Right forelimb (tissue), 1 donor: ENCODE results near the gene MBNL2.

Experiments
- DNase-seq: peaks from one replicate; pipeline ENCODE4 v3.0.0-alpha.2; 2018

MBNL2 gene

DNA sequence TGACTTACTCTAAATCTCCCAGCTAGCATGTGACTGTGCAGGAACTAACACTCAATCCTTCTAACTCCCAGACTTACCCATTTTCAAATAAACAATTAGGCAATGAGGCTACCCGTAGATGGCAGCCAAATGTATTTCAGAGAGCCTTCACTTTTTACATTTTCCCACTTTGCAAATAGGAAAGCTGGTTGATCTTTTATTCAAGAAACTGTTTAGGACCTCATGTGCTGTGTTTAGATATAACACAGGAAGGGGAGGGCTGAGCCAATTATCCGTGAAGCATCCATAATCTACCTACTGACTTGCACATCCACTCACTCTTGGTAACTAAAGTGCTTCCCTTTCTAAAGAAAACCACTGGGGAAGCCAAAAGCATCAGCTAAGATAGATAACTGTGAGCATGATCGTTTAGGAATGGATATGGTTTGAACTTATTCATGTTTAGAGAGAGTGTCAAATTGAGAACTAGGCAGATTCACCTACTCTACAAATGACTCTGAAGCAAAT is 33.4 kb downstream of the MBNL2 start:
- DNase-seq: no peak

GRCh38 chr13:97256343-97256783 is 34.2 kb downstream of the MBNL2 start:
- DNase-seq: no peak

GRCh38 chr13:97257228-97257755 is 35.2 kb downstream of the MBNL2 start:
- DNase-seq: no peak

GRCh38 chr13:97257800-97258799 is 36.0 kb downstream of the MBNL2 start:
- no peak for DNase-seq

GRCh38 chr13:97258801-97259200 is 36.7 kb downstream of the MBNL2 start:
- no peak for DNase-seq

- no peak for DNase-seq
These were observed 37.3 kb downstream of the MBNL2 start for GRCh38 chr13:97259410-97259797.

GRCh38 chr13:97259798-97260714 is 37.9 kb downstream of the MBNL2 start:
- DNase-seq: no peak

- no peak for DNase-seq
These were observed 39.3 kb downstream of the MBNL2 start for GRCh38 chr13:97261254-97262005.

- no peak for DNase-seq
These were observed 39.9 kb downstream of the MBNL2 start for GRCh38 chr13:97262058-97262457.

- no peak for DNase-seq
These were observed 41.0 kb downstream of the MBNL2 start for GRCh38 chr13:97263160-97263559.

- no peak for DNase-seq
These were observed 42.5 kb downstream of the MBNL2 start for GRCh38 chr13:97264663-97265062.

- no peak for DNase-seq
These were observed 44.2 kb downstream of the MBNL2 start for GRCh38 chr13:97266332-97266731.

DNA sequence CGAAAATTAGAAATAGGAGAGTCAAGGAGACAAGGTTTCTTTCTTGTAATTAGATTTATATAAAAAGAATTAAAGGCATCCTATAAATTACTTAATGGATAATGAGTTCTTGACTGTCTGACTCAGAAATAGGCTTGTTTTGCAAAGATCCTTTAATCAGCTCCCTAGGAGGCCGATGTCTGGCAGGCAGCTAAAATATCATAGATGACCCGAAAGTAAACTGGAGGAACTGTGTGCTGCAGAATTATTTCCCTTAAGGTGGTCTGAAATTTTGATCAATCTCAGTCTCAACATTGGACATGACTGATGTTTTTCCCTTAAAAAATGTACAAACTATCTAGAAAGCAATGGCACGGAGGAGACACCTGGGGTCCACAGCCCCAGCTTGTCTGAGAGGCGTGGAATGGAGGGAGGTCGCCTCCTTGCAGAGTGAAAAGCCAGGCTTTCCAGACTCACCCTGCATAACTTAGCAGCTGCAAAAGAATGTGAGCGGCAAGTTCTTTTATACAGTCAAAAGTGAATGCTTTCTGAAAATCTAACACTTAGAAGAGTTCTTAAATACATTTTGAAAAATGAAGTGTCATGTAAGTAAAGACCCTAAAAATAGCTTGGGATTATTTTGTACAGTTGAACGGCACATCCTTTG is 44.8 kb downstream of the MBNL2 start:
- no peak for DNase-seq

GRCh38 chr13:97267418-97268059 is 45.4 kb downstream of the MBNL2 start:
- DNase-seq: no peak

GRCh38 chr13:97268772-97269171 is 46.6 kb downstream of the MBNL2 start:
- DNase-seq: no peak

GRCh38 chr13:97269603-97270002 is 47.5 kb downstream of the MBNL2 start:
- DNase-seq: no peak

GRCh38 chr13:97272526-97272925 is 50.4 kb downstream of the MBNL2 start:
- no peak for DNase-seq

DNA sequence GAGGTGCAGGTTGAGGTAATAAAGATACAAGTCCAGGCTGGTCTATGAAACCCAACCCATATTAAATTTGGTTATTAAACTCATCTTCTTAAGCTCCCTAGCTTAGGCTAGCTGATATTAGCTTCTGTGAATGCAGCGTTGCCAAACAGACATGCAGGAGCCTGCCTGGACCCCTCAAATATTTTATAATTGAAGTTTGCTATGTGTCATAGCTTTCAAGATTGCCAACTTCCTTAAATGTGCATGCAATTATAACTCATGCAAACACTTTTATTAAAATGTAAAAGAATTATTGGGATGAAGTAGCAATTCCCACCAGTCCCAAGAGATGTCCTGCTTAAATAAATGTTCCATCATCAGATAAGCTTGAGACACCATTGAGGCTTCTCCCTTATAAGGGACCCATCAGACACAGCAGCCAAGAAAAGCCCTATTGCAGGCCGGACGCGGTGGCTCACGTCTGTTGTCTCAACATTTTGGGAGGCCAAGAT is 51.3 kb downstream of the MBNL2 start:
- DNase-seq: no peak

GRCh38 chr13:97274829-97275649 is 52.9 kb downstream of the MBNL2 start:
- DNase-seq: no peak
